IMR-90 (cell line): Measurements from ENCODE around the gene APOF. TPM values are rescaled to one million over a fixed set of nuclear protein-coding genes. Genes with fewer than 3 reads are reported as not detected.

Source experiments
- ATAC-seq: fragments of 200-7000 bp; cut with Tn5 transposase; 2 replicates; pipeline ENCODE4 v1.9.1; 2020; ENCODE audit warnings: low read depth, mild to moderate bottlenecking, moderate library complexity
- BruUV-seq: library from RNA; stranded (reverse); fragments of 400-500 nt; replicated peaks from 2 replicates; lab custom pipeline; 2021; lab: Mats Ljungman, UMichigan
- CTCF ChIA-PET: fragments of 300-600 bp; formaldehyde crosslinking; extraction: SDS; loops from one replicate; lab custom pipeline; 2021; ENCODE audit warnings: antibody characterized with exemption; lab: Yijun Ruan, JAX
- POLR2A ChIA-PET: fragments of 300-600 bp; sonication (Branson Sonifier 250); formaldehyde crosslinking; loops from one replicate; lab custom pipeline; 2022; ENCODE audit warnings: antibody characterized with exemption; ENCODE audit not compliant: unreplicated experiment; lab: Charles Lee
- DNase-seq: peaks from one replicate; pipeline ENCODE4 v3.0.0; 2013
- H2AFZ ChIP-seq: replicated peaks from 2 replicates; pipeline ENCODE3; 2013; ENCODE audit warnings: low read length, mild to moderate bottlenecking; ENCODE audit not compliant: poor library complexity
- H2AK5ac ChIP-seq: 2 replicates; pipeline ENCODE4 v1.6.1; 2013; ENCODE audit warnings: low read depth, low read length, inconsistent platforms
- H2AK9ac ChIP-seq: replicated peaks from 2 replicates; pipeline ENCODE3; 2013; ENCODE audit warnings: mild to moderate bottlenecking, low read depth, low read length, moderate library complexity; ENCODE audit not compliant: poor library complexity
- H2BK120ac ChIP-seq: 2 replicates; pipeline ENCODE4 v1.6.1; 2013; ENCODE audit warnings: low read depth, low read length, inconsistent platforms
- H2BK15ac ChIP-seq: 3 replicates; pipeline ENCODE4 v1.6.1; 2013; ENCODE audit warnings: low read depth, low read length, inconsistent platforms
- H2BK20ac ChIP-seq: 2 replicates; pipeline ENCODE4 v1.6.1; 2013; ENCODE audit warnings: low read depth, mild to moderate bottlenecking, inconsistent platforms, low read length, moderate library complexity
- H2BK5ac ChIP-seq: 2 replicates; pipeline ENCODE4 v1.6.1; 2013; ENCODE audit warnings: mild to moderate bottlenecking, low read depth, low read length, inconsistent platforms; ENCODE audit not compliant: poor library complexity, severe bottlenecking
- H3K14ac ChIP-seq: replicated peaks from 2 replicates; pipeline ENCODE4 v1.6.1; 2013; ENCODE audit warnings: low read depth, low read length, inconsistent platforms
- H3K18ac ChIP-seq: 2 replicates; pipeline ENCODE4 v1.6.1; 2013; ENCODE audit warnings: low read depth, low read length, control low read depth
- H3K23ac ChIP-seq: 2 replicates; pipeline ENCODE4 v1.6.1; 2013; ENCODE audit warnings: low read depth, low read length, inconsistent platforms
- H3K27ac ChIP-seq: 2 replicates; pipeline ENCODE4 v1.5.1; 2013; ENCODE audit warnings: mild to moderate bottlenecking, control low read depth, low read length; ENCODE audit not compliant: insufficient read depth
- H3K27me3 ChIP-seq: 2 replicates; pipeline ENCODE4 v1.6.1; 2013; ENCODE audit warnings: low read length; ENCODE audit not compliant: control insufficient read depth, insufficient read depth
- H3K36me3 ChIP-seq: 2 replicates; pipeline ENCODE4 v1.6.1; 2013; ENCODE audit warnings: low read length, mixed read lengths; ENCODE audit not compliant: control insufficient read depth, insufficient read depth
- H3K4ac ChIP-seq: 2 replicates; pipeline ENCODE4 v1.6.1; 2013; ENCODE audit warnings: low read depth, low read length, inconsistent platforms
- H3K4me1 ChIP-seq: 2 replicates; pipeline ENCODE4 v1.6.1; 2013; ENCODE audit warnings: low read length, mixed read lengths; ENCODE audit not compliant: control insufficient read depth, insufficient read depth
- H3K4me2 ChIP-seq: 2 replicates; pipeline ENCODE4 v1.6.1; 2013; ENCODE audit warnings: low read depth, mild to moderate bottlenecking, control low read depth, low read length, moderate library complexity
- H3K4me3 ChIP-seq: 2 replicates; pipeline ENCODE4 v1.5.1; 2013; ENCODE audit warnings: low read depth, mild to moderate bottlenecking, control low read depth, low read length, moderate library complexity; ENCODE audit not compliant: insufficient read depth
- H3K56ac ChIP-seq: 2 replicates; pipeline ENCODE4 v1.6.1; 2013; ENCODE audit warnings: low read length, inconsistent platforms; ENCODE audit not compliant: insufficient read depth; ENCODE audit errors: extremely low read depth
- H3K79me1 ChIP-seq, 2 experiments: 2 replicates each; pipeline ENCODE4 v1.6.1; 2013; ENCODE audit warnings: low read length in 2 of 2, inconsistent platforms in 1 of 2, low read depth in 1 of 2
- H3K9ac ChIP-seq: 2 replicates; pipeline ENCODE4 v1.6.1; 2013; ENCODE audit warnings: low read depth, low read length, control low read depth
- H3K9me1 ChIP-seq: 2 replicates; pipeline ENCODE4 v1.6.1; 2013; ENCODE audit warnings: low read length, inconsistent platforms; ENCODE audit not compliant: insufficient read depth
- H3K9me3 ChIP-seq: 2 replicates; pipeline ENCODE4 v1.6.1; 2013; ENCODE audit warnings: low read length; ENCODE audit not compliant: control insufficient read depth, insufficient read depth
- H4K20me1 ChIP-seq: 2 replicates; pipeline ENCODE4 v1.6.1; 2013; ENCODE audit warnings: low read length, inconsistent platforms; ENCODE audit not compliant: insufficient read depth
- H4K5ac ChIP-seq: 2 replicates; pipeline ENCODE4 v1.6.1; 2013; ENCODE audit warnings: mild to moderate bottlenecking, low read depth, low read length, control low read depth
- H4K8ac ChIP-seq, 2 experiments: 2 replicates each; pipeline ENCODE4 v1.6.1; 2013; ENCODE audit warnings: low read depth in 2 of 2, low read length in 2 of 2, control low read depth in 1 of 2, inconsistent platforms in 1 of 2
- H4K91ac ChIP-seq: 2 replicates; pipeline ENCODE4 v1.6.1; 2013; ENCODE audit warnings: low read depth, low read length, inconsistent platforms; ENCODE audit not compliant: insufficient read depth
- BHLHE40 ChIP-seq: fragments of 150-350 bp; IDR thresholded peaks from 2 replicates; pipeline ENCODE4 v1.6.1; 2016; ENCODE audit warnings: mild to moderate bottlenecking, low read depth, low read length
- CEBPB ChIP-seq: IDR thresholded peaks from 2 replicates; pipeline ENCODE4 v1.6.1; 2012; ENCODE audit warnings: low read depth, low read length, improper control_type of control experiment
- CHD1 ChIP-seq: IDR thresholded peaks from 2 replicates; pipeline ENCODE4 v1.6.1; 2012; ENCODE audit warnings: low read depth, low read length, improper control_type of control experiment
- FOS ChIP-seq: fragments of 150-350 bp; IDR thresholded peaks from 2 replicates; pipeline ENCODE4 v1.6.1; 2016; ENCODE audit warnings: low read depth, low read length
- MAFK ChIP-seq: IDR thresholded peaks from 2 replicates; pipeline ENCODE4 v1.6.1; 2012; ENCODE audit warnings: low read depth, low read length, improper control_type of control experiment
- MXI1 ChIP-seq: IDR thresholded peaks from 2 replicates; pipeline ENCODE4 v1.6.1; 2012; ENCODE audit warnings: low read depth, mild to moderate bottlenecking, low read length, moderate library complexity, borderline replicate concordance
- NFE2L2 ChIP-seq: fragments of 150-350 bp; IDR thresholded peaks from 2 replicates; pipeline ENCODE4 v1.6.1; 2016; ENCODE audit warnings: low read depth, mild to moderate bottlenecking, low read length
- POLR2A ChIP-seq: IDR thresholded peaks from 2 replicates; pipeline ENCODE4 v1.6.1; 2012; ENCODE audit warnings: mild to moderate bottlenecking, low read depth, low read length
- RAD21 ChIP-seq: IDR thresholded peaks from 2 replicates; pipeline ENCODE4 v1.6.1; 2012; ENCODE audit warnings: low read length, improper control_type of control experiment
- RCOR1 ChIP-seq: IDR thresholded peaks from 2 replicates; pipeline ENCODE4 v1.6.1; 2012; ENCODE audit warnings: mild to moderate bottlenecking, low read length, improper control_type of control experiment; ENCODE audit not compliant: insufficient replicate concordance
- RFX5 ChIP-seq: IDR thresholded peaks from 2 replicates; pipeline ENCODE4 v1.8.0; 2012; ENCODE audit warnings: low read depth, mild to moderate bottlenecking, low read length, moderate library complexity
- SMC3 ChIP-seq: fragments of 150-350 bp; IDR thresholded peaks from 2 replicates; pipeline ENCODE4 v1.6.1; 2016; ENCODE audit warnings: low read depth, mild to moderate bottlenecking, antibody characterized with exemption, low read length, moderate library complexity
- WGBS, 2 experiments: methylation state at CpG; one replicate each; pipeline versions ENCODE4 v1.1.5 to v1.1.7; 2013; ENCODE audit warnings: missing lambda C conversion rate in 2 of 2; ENCODE audit not compliant: insufficient read length in 1 of 2; ENCODE audit errors: extremely low coverage in 2 of 2; 5-methylcytosine and 5-hydroxymethylcytosine counted together
- dilution Hi-C: fragments of 300-500 bp; cut with HindIII; formaldehyde crosslinking; loops from one replicate; pipeline ENCODE4 v1.14.3; 2018; ENCODE audit warnings: low sequenced_read_pairs; ENCODE audit not compliant: unreplicated experiment
- in situ Hi-C: fragments of 300-500 bp; cut with MboI; formaldehyde crosslinking; loops from 3 replicates; pipeline ENCODE4 v1.14.3; 2019; ENCODE audit warnings: low sequenced_read_pairs, inconsistent platforms, mixed read lengths
- intact Hi-C: fragments of 100-400 bp; cut with micrococcal nuclease; formaldehyde crosslinking; loops from 2 replicates; pipeline ENCODE4 v1.10.0; 2022
- polyA plus RNA-seq, 3 experiments: library from polyadenylated mRNA; depleted of rRNA; stranded (reverse); fragments of >200 nt; gene quantifications; 2 replicates each; pipeline ENCODE4 v1.2.3, GENCODE V29; 2012; ENCODE audit warnings: low replicate concordance in 1 of 3
- total RNA-seq: library from RNA; depleted of rRNA; stranded (reverse); fragments of >200 nt; gene quantifications from 2 replicates; pipeline ENCODE4 v1.2.3, GENCODE V29; 2012
- TF ChIP-seq, protein P1 (sequence below): fragments of 150-350 bp; IDR thresholded peaks from 2 replicates; pipeline ENCODE4 v1.6.1; 2017; ENCODE audit warnings: mild to moderate bottlenecking, antibody characterized with exemption, low read length, low read depth
- TF ChIP-seq, protein P2 (sequence below): fragments of 150-350 bp; IDR thresholded peaks from 2 replicates; pipeline ENCODE4 v1.6.1; 2016; ENCODE audit warnings: low read depth, mild to moderate bottlenecking, low read length, moderate library complexity, borderline replicate concordance
- TF ChIP-seq, protein P3 (sequence below): conservative IDR thresholded peaks from 2 replicates; pipeline ENCODE4 v1.5.1; 2012; ENCODE audit warnings: mild to moderate bottlenecking, low read depth, low read length, improper control_type of control experiment

Gene APOF
- total and polyA plus RNA-seq, 2 of the 4 experiments (the other 2 are of a cell fraction), result not detected

DNA sequence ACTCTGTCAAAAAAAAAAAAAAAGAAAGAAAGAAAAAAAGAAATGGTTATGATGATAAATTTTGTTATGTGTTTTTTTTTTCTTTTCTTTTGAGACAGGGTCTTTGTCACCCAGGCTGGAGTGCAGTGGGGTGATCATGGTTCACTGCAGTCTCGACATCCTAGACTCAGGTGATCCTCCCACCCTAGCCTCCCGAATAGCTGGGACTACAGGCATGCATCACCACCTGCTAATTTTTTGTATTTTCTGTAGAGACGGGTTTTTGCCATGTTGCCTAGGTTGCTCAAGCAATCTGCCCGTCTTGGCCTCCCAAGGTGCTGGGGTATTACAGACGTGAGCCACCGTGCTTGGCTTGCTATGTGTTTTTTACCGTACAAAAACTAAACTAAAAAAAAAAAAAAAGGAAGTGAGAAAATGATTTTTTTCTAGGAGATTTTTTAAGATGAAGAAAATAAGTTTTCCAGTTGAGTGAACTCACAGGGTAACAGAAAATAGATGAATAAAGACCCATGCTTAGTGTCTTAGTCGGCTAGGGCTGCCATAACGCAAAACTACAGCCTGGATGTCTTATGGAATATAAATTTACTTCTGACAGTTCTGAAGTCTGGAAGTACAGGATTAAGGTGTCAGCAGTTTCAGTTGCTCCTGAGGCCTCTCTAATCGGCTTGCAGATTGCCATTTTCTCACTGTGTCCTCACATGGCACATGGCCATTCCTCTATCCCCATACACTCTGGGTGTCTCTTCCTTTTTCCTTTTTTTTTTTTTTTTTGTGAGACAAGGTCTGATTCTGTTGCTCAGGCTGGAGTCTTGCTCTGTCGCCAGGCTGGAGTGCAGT lies 13.2 kb upstream of the APOF start:
- ChIA-PET CTCF (no interaction called here), POLR2A (no interaction called here)
- in situ Hi-C loops, result no loop called here
- TF ChIP-seq, protein P1, sequence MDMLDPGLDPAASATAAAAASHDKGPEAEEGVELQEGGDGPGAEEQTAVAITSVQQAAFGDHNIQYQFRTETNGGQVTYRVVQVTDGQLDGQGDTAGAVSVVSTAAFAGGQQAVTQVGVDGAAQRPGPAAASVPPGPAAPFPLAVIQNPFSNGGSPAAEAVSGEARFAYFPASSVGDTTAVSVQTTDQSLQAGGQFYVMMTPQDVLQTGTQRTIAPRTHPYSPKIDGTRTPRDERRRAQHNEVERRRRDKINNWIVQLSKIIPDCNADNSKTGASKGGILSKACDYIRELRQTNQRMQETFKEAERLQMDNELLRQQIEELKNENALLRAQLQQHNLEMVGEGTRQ, result no peak
- TF ChIP-seq SMC3 (no peak), MXI1 (no peak), POLR2A (no peak), RAD21 (no peak), BHLHE40 (no peak), CEBPB (no peak), MAFK (no peak), NFE2L2 (no peak), RFX5 (no peak), RCOR1 (no peak), FOS (no peak), CHD1 (no peak)
- TF ChIP-seq, protein P2, sequence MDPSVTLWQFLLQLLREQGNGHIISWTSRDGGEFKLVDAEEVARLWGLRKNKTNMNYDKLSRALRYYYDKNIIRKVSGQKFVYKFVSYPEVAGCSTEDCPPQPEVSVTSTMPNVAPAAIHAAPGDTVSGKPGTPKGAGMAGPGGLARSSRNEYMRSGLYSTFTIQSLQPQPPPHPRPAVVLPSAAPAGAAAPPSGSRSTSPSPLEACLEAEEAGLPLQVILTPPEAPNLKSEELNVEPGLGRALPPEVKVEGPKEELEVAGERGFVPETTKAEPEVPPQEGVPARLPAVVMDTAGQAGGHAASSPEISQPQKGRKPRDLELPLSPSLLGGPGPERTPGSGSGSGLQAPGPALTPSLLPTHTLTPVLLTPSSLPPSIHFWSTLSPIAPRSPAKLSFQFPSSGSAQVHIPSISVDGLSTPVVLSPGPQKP, result no peak
- TF ChIP-seq, protein P3, sequence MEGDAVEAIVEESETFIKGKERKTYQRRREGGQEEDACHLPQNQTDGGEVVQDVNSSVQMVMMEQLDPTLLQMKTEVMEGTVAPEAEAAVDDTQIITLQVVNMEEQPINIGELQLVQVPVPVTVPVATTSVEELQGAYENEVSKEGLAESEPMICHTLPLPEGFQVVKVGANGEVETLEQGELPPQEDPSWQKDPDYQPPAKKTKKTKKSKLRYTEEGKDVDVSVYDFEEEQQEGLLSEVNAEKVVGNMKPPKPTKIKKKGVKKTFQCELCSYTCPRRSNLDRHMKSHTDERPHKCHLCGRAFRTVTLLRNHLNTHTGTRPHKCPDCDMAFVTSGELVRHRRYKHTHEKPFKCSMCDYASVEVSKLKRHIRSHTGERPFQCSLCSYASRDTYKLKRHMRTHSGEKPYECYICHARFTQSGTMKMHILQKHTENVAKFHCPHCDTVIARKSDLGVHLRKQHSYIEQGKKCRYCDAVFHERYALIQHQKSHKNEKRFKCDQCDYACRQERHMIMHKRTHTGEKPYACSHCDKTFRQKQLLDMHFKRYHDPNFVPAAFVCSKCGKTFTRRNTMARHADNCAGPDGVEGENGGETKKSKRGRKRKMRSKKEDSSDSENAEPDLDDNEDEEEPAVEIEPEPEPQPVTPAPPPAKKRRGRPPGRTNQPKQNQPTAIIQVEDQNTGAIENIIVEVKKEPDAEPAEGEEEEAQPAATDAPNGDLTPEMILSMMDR, result no peak

More for the DNA sequence above, 13.2 kb upstream of the APOF start:
- Histone ChIP-seq H3K27me3 (no peaks in the 10 kb centered on the region; the same call in 1 of the 2 replicates), H2AK9ac (peak overlapping the region; percentile 23), H2BK120ac (no peak overlapping the region), H3K56ac (no peak overlapping the region), H2BK20ac (no peak overlapping the region), H2AFZ (no peak overlapping the region), H3K79me1 (no peaks in the 10 kb centered on the region), H2BK15ac (no peak overlapping the region), H3K14ac (no peak overlapping the region), H3K36me3 (no peaks in the 10 kb centered on the region), H2BK5ac (no peak overlapping the region), H4K20me1 (no peaks in the 10 kb centered on the region), H4K91ac (no peak overlapping the region), H3K4ac (no peak overlapping the region), H3K9me3 (no peaks in the 10 kb centered on the region), H4K8ac (no peak overlapping the region), H3K4me2 (no peak overlapping the region), H3K18ac (no peak overlapping the region), H3K9me1 (no peaks in the 10 kb centered on the region), H3K4me3 (no peak overlapping the region), H3K9ac (no peak overlapping the region), H3K23ac (no peak overlapping the region), H2AK5ac (no peak overlapping the region), H3K27ac (no peak overlapping the region), H4K5ac (no peak overlapping the region), H3K4me1 (no peaks in the 10 kb centered on the region)
- dilution Hi-C loops, result no loop called here
- intact Hi-C loops, result loop anchor here (5.0 kb wide), 1 partner anchor 86 kb away; no protein-coding TSS in a partner anchor
- WGBS, 2 experiments, result 63% methylated on average over 3 of the region's 11 CpGs; no CpG with 5 or more reads in 1 of the 2 experiments
- DNase-seq (no peak), ATAC-seq (no peak)
- no TSS peak for BruUV-seq
